Neuronal stem cell (in vitro differentiated cells): ENCODE data around the gene COL6A2.

Experiments
- DNase-seq: peaks from one replicate; pipeline ENCODE4 v3.0.0-alpha.2; 2013; ENCODE audit warnings: low spot score
- H2AFZ ChIP-seq: one replicate; pipeline ENCODE4 v1.6.1; 2013; ENCODE audit warnings: mild to moderate bottlenecking, low read length, inconsistent platforms
- H2AK5ac ChIP-seq: 2 replicates; pipeline ENCODE4 v1.6.1; 2013; ENCODE audit warnings: low read depth, mild to moderate bottlenecking, inconsistent platforms, low read length, moderate library complexity, mixed read lengths
- H2BK120ac ChIP-seq: 2 replicates; pipeline ENCODE4 v1.6.1; 2013; ENCODE audit warnings: low read depth, mild to moderate bottlenecking, inconsistent platforms, low read length, moderate library complexity, mixed read lengths
- H2BK12ac ChIP-seq: one replicate; pipeline ENCODE4 v1.6.1; 2013; ENCODE audit warnings: low read length, inconsistent platforms
- H2BK15ac ChIP-seq: 2 replicates; pipeline ENCODE4 v1.6.1; 2013; ENCODE audit warnings: mild to moderate bottlenecking, low read length, inconsistent platforms, mixed read lengths
- H2BK5ac ChIP-seq: one replicate; pipeline ENCODE4 v1.6.1; 2013; ENCODE audit warnings: inconsistent platforms, mild to moderate bottlenecking, low read length, moderate library complexity
- H3K14ac ChIP-seq: one replicate; pipeline ENCODE4 v1.6.1; 2013; ENCODE audit warnings: low read length, inconsistent platforms
- H3K18ac ChIP-seq: 2 replicates; pipeline ENCODE4 v1.6.1; 2013; ENCODE audit warnings: low read length, inconsistent platforms
- H3K23ac ChIP-seq: 2 replicates; pipeline ENCODE4 v1.6.1; 2013; ENCODE audit warnings: low read depth, mild to moderate bottlenecking, mixed read lengths, low read length, inconsistent platforms; ENCODE audit not compliant: poor library complexity
- H3K27ac ChIP-seq: replicated peaks from 3 replicates; pipeline ENCODE4 v1.5.1; 2013; ENCODE audit warnings: low read length, inconsistent platforms
- H3K27me3 ChIP-seq, 3 experiments: 2 replicates each; pipeline ENCODE4 v1.6.1; 2013; ENCODE audit warnings: low read length in 3 of 3, mild to moderate bottlenecking in 2 of 3, inconsistent platforms in 1 of 3, low read depth in 1 of 3, mixed read lengths in 1 of 3, moderate library complexity in 1 of 3; ENCODE audit not compliant: control insufficient read depth in 3 of 3, insufficient read depth in 3 of 3
- H3K36me3 ChIP-seq, 2 donors: replicated peaks in 1 of 2; 2 replicates each; pipeline ENCODE4 v1.6.1; 2013; ENCODE audit warnings: low read length in 2 of 2; ENCODE audit not compliant: control insufficient read depth in 2 of 2, insufficient read depth in 2 of 2
- H3K4ac ChIP-seq: 2 replicates; pipeline ENCODE4 v1.6.1; 2013; ENCODE audit warnings: inconsistent platforms, mild to moderate bottlenecking, low read length, moderate library complexity
- H3K4me1 ChIP-seq, 2 donors: 1 replicate in 1 of 2; 2 replicates in 1 of 2; pipeline ENCODE4 v1.6.1; 2013; ENCODE audit warnings: low read length in 2 of 2, low read depth in 1 of 2; ENCODE audit not compliant: control insufficient read depth in 2 of 2, insufficient read depth in 1 of 2
- H3K4me2 ChIP-seq: one replicate; pipeline ENCODE4 v1.6.1; 2013; ENCODE audit warnings: mild to moderate bottlenecking, low read length, inconsistent platforms; ENCODE audit not compliant: insufficient read depth, poor library complexity, severe bottlenecking
- H3K4me3 ChIP-seq, 2 donors: 2 replicates each; pipeline ENCODE4 v1.5.1; 2013; ENCODE audit warnings: low read length in 2 of 2, mild to moderate bottlenecking in 2 of 2, inconsistent platforms in 1 of 2, moderate library complexity in 1 of 2
- H3K79me1 ChIP-seq: one replicate; pipeline ENCODE4 v1.6.1; 2013; ENCODE audit warnings: low read depth, mild to moderate bottlenecking, inconsistent platforms, low read length, moderate library complexity
- H3K9ac ChIP-seq: one replicate; pipeline ENCODE4 v1.6.1; 2013; ENCODE audit warnings: mild to moderate bottlenecking, low read depth, low read length, inconsistent platforms; ENCODE audit not compliant: poor library complexity
- H3K9me3 ChIP-seq, 2 donors: replicated peaks in 1 of 2; 2 replicates each; pipeline versions ENCODE3 to v1.6.1; 2013; ENCODE audit warnings: low read length in 2 of 2, mild to moderate bottlenecking in 2 of 2, inconsistent platforms in 1 of 2, low read depth in 1 of 2, mixed read lengths in 1 of 2, moderate library complexity in 1 of 2; ENCODE audit not compliant: control insufficient read depth in 2 of 2, insufficient read depth in 1 of 2
- H4K8ac ChIP-seq: one replicate; pipeline ENCODE4 v1.6.1; 2013; ENCODE audit warnings: low read depth, mild to moderate bottlenecking, inconsistent platforms, low read length, moderate library complexity
- H4K91ac ChIP-seq: one replicate; pipeline ENCODE4 v1.6.1; 2013; ENCODE audit warnings: low read length, low read depth, mild to moderate bottlenecking, inconsistent platforms; ENCODE audit not compliant: poor library complexity
- WGBS, 2 donors: extraction: QIAGEN DNeasy Blood & Tissue Kit; methylation state at CpG; one replicate each; pipeline ENCODE4 v1.1.7; 2013; ENCODE audit warnings: missing lambda C conversion rate in 2 of 2, mixed read lengths in 1 of 2; ENCODE audit not compliant: insufficient read length in 2 of 2, insufficient replicate concordance in 1 of 2; ENCODE audit errors: extremely low coverage in 2 of 2; 5-methylcytosine and 5-hydroxymethylcytosine counted together

COL6A2 gene

DNA sequence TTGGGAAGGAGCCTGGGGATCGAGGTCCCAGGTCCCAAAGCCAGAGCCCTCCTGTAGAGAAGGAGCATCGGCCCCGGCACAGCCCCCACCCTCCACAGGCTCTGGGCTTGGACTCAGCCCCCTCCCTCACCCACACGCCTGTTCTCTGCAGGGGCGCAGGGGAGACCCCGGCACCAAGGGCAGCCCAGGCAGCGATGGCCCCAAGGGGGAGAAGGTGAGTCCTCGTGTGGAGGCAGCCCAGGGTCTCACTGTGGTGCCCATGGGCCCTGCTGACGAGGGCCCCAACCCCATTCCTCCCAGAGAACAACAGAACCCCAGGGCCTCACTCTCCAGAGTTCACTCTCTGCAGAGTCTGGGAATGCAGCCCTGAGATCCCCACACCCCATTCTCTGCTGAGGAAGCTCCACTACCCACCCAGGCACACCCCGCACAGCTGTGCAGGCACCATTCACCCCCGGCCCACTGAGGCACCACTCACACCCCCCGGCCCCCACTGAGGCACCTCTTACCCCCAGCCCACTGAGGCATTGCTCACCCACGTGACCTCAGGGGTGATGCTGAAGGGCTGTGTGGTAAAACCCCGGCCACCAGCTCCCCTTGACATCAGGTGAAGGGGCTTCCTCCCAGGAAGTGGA, 21.8 kb downstream of the COL6A2 start:
- peak overlapping the region; percentile 94 for H3K23ac ChIP-seq
- no peak overlapping the region for H2BK15ac ChIP-seq
- H3K36me3 ChIP-seq = no peaks in the 10 kb centered on the region
- H2BK12ac ChIP-seq = no peak overlapping the region
- H2BK5ac ChIP-seq = peak overlapping the region; percentile 39
- no peak overlapping the region for H3K4ac ChIP-seq
- H2AK5ac ChIP-seq = peak overlapping the region; percentile 42
- H4K8ac ChIP-seq = no peak overlapping the region
- no peaks in the 10 kb centered on the region for H3K4me1 ChIP-seq
- no CpG with 5 or more reads among the region's 14 CpGs for WGBS, 2 donors
- no peak overlapping the region for H4K91ac ChIP-seq
- H3K18ac ChIP-seq = peak overlapping the region; percentile 74
- peaks cover 5% of the 10 kb centered on the region for H3K79me1 ChIP-seq
- no peak overlapping the region for H3K4me2 ChIP-seq
- H3K27ac ChIP-seq = no peak overlapping the region
- H3K14ac ChIP-seq = peak overlapping the region; percentile 89
- H2BK120ac ChIP-seq = no peak overlapping the region
- no peaks in the 10 kb centered on the region for H3K27me3 ChIP-seq
- H3K9me3 ChIP-seq = peaks cover 0 to 3% of the 10 kb centered on the region in 2 donors
- DNase-seq = no peak
- peak overlapping the region; percentile 40 for H3K9ac ChIP-seq
- no peak overlapping the region for H2AFZ ChIP-seq
- no peak overlapping the region for H3K4me3 ChIP-seq

DNA sequence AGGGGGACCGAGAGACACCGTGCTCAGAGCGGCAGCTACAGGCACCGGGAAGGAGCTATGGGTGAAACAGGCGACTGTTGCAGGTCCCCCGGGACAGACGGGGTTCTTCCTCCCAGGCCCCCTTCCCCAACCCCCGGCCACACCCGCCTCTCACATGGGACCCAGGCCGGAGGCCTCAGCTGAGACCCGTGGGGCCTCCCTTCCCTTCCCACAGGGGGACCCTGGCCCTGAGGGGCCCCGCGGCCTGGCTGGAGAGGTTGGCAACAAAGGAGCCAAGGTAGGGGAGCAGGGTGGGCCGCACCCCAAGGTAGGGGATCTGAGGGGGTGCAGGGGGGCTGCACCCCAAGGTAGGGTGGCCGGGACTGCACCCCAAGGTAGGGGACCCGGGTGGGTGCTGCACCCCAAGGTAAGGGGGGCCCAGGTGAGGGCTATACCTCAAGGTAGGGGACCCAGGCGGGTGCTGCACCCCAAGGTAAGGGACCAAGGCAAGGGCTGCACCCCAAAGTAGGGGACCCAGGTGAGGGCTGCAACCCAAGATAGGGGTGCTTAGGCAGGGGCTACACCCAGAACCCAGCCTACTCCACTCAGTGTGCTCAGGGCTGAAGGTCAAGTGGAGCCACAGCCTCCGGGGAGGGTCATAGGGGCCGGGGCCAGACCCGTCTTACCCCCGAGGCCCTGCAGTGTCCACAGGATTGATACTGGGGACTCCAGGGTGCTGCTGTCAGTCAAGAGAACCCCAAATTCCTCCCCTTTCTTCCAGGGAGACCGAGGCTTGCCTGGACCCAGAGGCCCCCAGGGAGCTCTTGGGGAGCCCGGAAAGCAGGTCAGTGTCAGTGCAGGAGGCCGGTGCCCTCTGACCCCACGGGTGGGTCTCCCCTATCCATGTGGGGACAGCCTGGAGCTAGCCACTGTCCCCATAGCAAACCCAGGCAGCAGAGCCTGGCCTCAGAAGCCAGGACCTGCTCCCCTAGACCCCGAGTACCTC, 22.7 kb downstream of the COL6A2 start:
- no peak overlapping the region for H3K4me3 ChIP-seq
- H2BK120ac ChIP-seq = peak overlapping the region; percentile 31
- no peaks in the 10 kb centered on the region for H3K9me3 ChIP-seq
- peaks cover 5% of the 10 kb centered on the region for H3K79me1 ChIP-seq
- no peak for DNase-seq
- no peak overlapping the region for H3K27ac ChIP-seq
- H3K23ac ChIP-seq = no peak overlapping the region
- H3K4me1 ChIP-seq = no peaks in the 10 kb centered on the region
- H2BK5ac ChIP-seq = no peak overlapping the region
- peak overlapping the region; percentile 6 for H2BK15ac ChIP-seq
- no peak overlapping the region for H2BK12ac ChIP-seq
- no peak overlapping the region for H4K91ac ChIP-seq
- WGBS, 2 donors = no CpG with 5 or more reads among the region's 26 CpGs
- peak overlapping the region; percentile 89 for H3K14ac ChIP-seq
- no peaks in the 10 kb centered on the region for H3K27me3 ChIP-seq
- peak overlapping the region; percentile 70 for H2AK5ac ChIP-seq
- H3K4ac ChIP-seq = no peak overlapping the region
- H3K36me3 ChIP-seq = no peaks in the 10 kb centered on the region
- H4K8ac ChIP-seq = no peak overlapping the region
- H2AFZ ChIP-seq = no peak overlapping the region
- no peak overlapping the region for H3K4me2 ChIP-seq
- H3K9ac ChIP-seq = peak overlapping the region; percentile 60
- peak overlapping the region; percentile 17 for H3K18ac ChIP-seq

DNA sequence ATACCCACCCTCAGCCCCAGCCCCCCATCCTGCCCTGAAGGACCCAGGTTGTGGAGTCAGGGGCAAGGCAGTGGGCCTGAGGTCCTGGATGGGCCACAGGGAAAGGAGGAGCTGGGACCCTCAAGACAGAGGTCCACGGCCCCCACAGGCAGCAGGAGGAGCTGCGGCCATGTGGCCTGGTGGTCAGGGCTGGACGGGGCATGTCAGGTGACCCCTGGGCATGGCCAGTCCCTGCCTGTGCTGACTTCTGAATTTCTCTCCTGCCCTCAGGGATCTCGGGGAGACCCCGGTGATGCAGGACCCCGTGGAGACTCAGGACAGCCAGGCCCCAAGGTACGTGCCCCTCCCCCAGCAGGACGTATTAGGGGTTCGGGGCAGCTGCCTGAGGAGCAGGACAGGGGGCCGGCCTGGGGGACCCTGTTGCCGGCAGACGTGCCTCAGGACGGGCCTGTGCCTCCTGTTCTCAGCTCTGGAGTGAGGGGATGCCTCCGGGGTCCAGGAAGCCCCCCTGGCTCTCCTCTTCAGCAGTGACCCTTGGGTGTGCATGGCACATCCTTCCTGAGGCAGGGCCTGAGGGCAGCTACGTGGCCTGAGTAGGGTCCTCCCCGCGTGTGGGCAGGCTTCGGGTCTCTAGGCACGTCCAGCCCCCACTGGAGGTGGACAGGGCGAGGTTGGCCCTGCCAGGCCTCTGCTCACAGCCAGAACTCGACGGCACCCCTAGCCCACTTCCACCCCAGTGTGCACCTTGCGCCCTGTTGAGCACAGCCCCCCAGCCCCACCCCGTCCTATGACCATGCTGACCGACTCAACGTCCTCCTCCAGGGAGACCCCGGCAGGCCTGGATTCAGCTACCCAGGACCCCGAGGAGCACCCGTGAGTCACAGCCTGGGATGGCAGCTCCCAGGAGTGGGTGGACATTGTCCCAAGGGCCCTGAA, 23.6 kb downstream of the COL6A2 start:
- H3K4me3 ChIP-seq = no peak overlapping the region
- H3K27ac ChIP-seq = no peak overlapping the region
- no CpG with 5 or more reads among the region's 29 CpGs for WGBS, 2 donors
- H2BK120ac ChIP-seq = no peak overlapping the region
- no peak overlapping the region for H3K4me2 ChIP-seq
- peak overlapping the region; percentile 98 for H3K14ac ChIP-seq
- H4K8ac ChIP-seq = no peak overlapping the region
- no peaks in the 10 kb centered on the region for H3K36me3 ChIP-seq
- H3K79me1 ChIP-seq = peaks cover 3% of the 10 kb centered on the region
- H2BK15ac ChIP-seq = peak overlapping the region; percentile 6
- H3K4me1 ChIP-seq = no peaks in the 10 kb centered on the region
- H3K4ac ChIP-seq = peak overlapping the region; percentile 66
- no peaks in the 10 kb centered on the region for H3K9me3 ChIP-seq
- no peak overlapping the region for H2BK5ac ChIP-seq
- peak overlapping the region; percentile 2 for H3K18ac ChIP-seq
- H2AFZ ChIP-seq = no peak overlapping the region
- H3K27me3 ChIP-seq = no peaks in the 10 kb centered on the region
- peak overlapping the region; percentile 70 for H2AK5ac ChIP-seq
- no peak overlapping the region for H3K9ac ChIP-seq
- H4K91ac ChIP-seq = no peak overlapping the region
- peak overlapping the region; percentile 25 for H2BK12ac ChIP-seq
- H3K23ac ChIP-seq = no peak overlapping the region
- no peak for DNase-seq
